ENCODE measurements around the gene RENBP.
"Not testable (repeated sequence)": the region's sequence is repeated elsewhere in the genome, so short reads cannot be mapped to it uniquely, and the experiment has no call there.

RENBP gene

GRCh38 chrX:153944140-153944799 lies at the start of gene RENBP:
Gene RENBP, minus strand, starts transcription at chrX:153944643. Its CDS starts 33 bp downstream, at chrX:153944610.
- no peak for DNase-seq

GRCh38 chrX:153993978-153994377 lies 49.5 kb upstream of the RENBP start:
- DNase-seq: no peak

- no peak for DNase-seq
Observed at GRCh38 chrX:153993079-153993478, 48.6 kb upstream of the RENBP start.

- DNase-seq: no peak
Observed at GRCh38 chrX:153992180-153992579, 47.7 kb upstream of the RENBP start.

GRCh38 chrX:153991013-153991580 lies 46.7 kb upstream of the RENBP start:
- DNase-seq: no peak

GRCh38 chrX:153989973-153990655 lies 45.7 kb upstream of the RENBP start:
- no peak for DNase-seq

- DNase-seq: no peak
Observed at GRCh38 chrX:153988493-153988892, 44.0 kb upstream of the RENBP start.

GRCh38 chrX:153984351-153985178 lies 40.1 kb upstream of the RENBP start:
- no peak for DNase-seq

- DNase-seq: no peak
Observed at GRCh38 chrX:153983321-153983801, 38.9 kb upstream of the RENBP start.

GRCh38 chrX:153981771-153982533 lies 37.5 kb upstream of the RENBP start:
- DNase-seq: no peak

GRCh38 chrX:153981231-153981630 lies 36.8 kb upstream of the RENBP start:
- DNase-seq: no peak

- not testable (repeated sequence) for DNase-seq
Observed at GRCh38 chrX:153980394-153980793, 36.0 kb upstream of the RENBP start.

- DNase-seq: no peak
Observed at GRCh38 chrX:153974726-153975286, 30.4 kb upstream of the RENBP start.

GRCh38 chrX:153974003-153974725 lies 29.7 kb upstream of the RENBP start:
- no peak for DNase-seq

- DNase-seq: no peak
Observed at GRCh38 chrX:153973127-153974002, 28.9 kb upstream of the RENBP start.

GRCh38 chrX:153972368-153973126 lies 28.1 kb upstream of the RENBP start, which contains the start of gene TMEM187:
Gene TMEM187, plus strand, starts transcription at chrX:153972754. Its CDS starts 9,309 bp downstream, at chrX:153982063.
- peak; percentile 53 for DNase-seq

- no peak for DNase-seq
Observed at GRCh38 chrX:153971450-153972367, 27.3 kb upstream of the RENBP start, which contains the start of gene HCFC1. Gene HCFC1, minus strand, starts transcription at chrX:153971818. Its CDS starts 978 bp downstream, at chrX:153970840.

GRCh38 chrX:153971124-153971449 lies 26.6 kb upstream of the RENBP start:
- no peak for DNase-seq
